H1 (cell line): ENCODE data around the gene MMS19. TPM values are rescaled to one million over a fixed set of nuclear protein-coding genes. Genes with fewer than 3 reads are reported as not detected.

Experiments
- polyA plus RNA-seq, 7 experiments: library from polyadenylated mRNA; depleted of rRNA in 3 of 7; stranded (reverse) in 5 of 7; unstranded in 2 of 7; fragments of >200 nt in 5 of 7; fragments of 200-250 nt in 2 of 7; gene quantifications; 1 replicate in 5 of 7; 2 replicates in 1 of 7; 4 replicates in 1 of 7; pipeline versions ENCODE4 v1.2.1 to v1.2.3, GENCODE V29; 2011 to 2013; ENCODE audit warnings: missing spikeins in 2 of 7, mixed read lengths in 2 of 7
- small RNA-seq: library from polyadenylated mRNA; stranded (forward); fragments of <200 nt; extraction: miRNeasy Mini kit (QIAGEN cat#:217004); gene quantifications from one replicate; pipeline ENCODE3, GENCODE V24; 2013; ENCODE audit not compliant: insufficient read depth
- total RNA-seq: library from RNA; stranded (reverse); fragmentation: NEBNext Ultra II Directional; extraction: Animal tissue kit (Norgen Biotek cat#: 25700); gene quantifications from 2 replicates; pipeline ENCODE4 v1.2.1, GENCODE V29; 2021

MMS19 gene
- total and polyA plus RNA-seq, 2 of the 8 experiments (the other 6 are each of a cell fraction or from before 2014, with no cell fraction given) = 130 to 221 TPM

Small RNAs within 50 kb of the gene (small RNA-seq; reads per million reads assigned to genes)
- gene RF00019 = not detected

Other genes with a start within 250 kb of the MMS19 start
- 32.1 and 33.4 TPM in 2 replicates for gene ARHGAP19, start 205.8 kb downstream of the MMS19 start, total RNA-seq
- gene ARHGAP19, start 205.8 kb downstream of the MMS19 start, polyA plus RNA-seq (2011; rRNA removed) = 9.5 and 13.3 TPM in 2 replicates
- 4.8 and 5.2 TPM in 2 replicates for gene FRAT1, start 179.2 kb downstream of the MMS19 start, total RNA-seq
- gene FRAT1, start 179.2 kb downstream of the MMS19 start, polyA plus RNA-seq (2011; rRNA removed) = 1.9 and 3.4 TPM in 2 replicates
- 83.0 and 87.7 TPM in 2 replicates for gene FRAT2, start 163.7 kb downstream of the MMS19 start, total RNA-seq
- gene FRAT2, start 163.7 kb downstream of the MMS19 start, polyA plus RNA-seq (2011; rRNA removed) = 47.4 and 58.4 TPM in 2 replicates
- gene RRP12, start 97.1 kb downstream of the MMS19 start, total RNA-seq = 65.8 and 71.9 TPM in 2 replicates
- 21.0 and 33.1 TPM in 2 replicates for gene RRP12, start 97.1 kb downstream of the MMS19 start, polyA plus RNA-seq (2011; rRNA removed)
- gene PGAM1, start 72.2 kb downstream of the MMS19 start, total RNA-seq = 799 and 819 TPM in 2 replicates
- gene PGAM1, start 72.2 kb downstream of the MMS19 start, polyA plus RNA-seq (2011; rRNA removed) = 791 and 833 TPM in 2 replicates
- gene EXOSC1, start 52.4 kb downstream of the MMS19 start, total RNA-seq = 52.1 and 53.6 TPM in 2 replicates
- gene EXOSC1, start 52.4 kb downstream of the MMS19 start, polyA plus RNA-seq (2011; rRNA removed) = 58.6 and 68.1 TPM in 2 replicates
- 45.9 and 50.4 TPM in 2 replicates for gene ZDHHC16, start 52.2 kb downstream of the MMS19 start, total RNA-seq
- gene ZDHHC16, start 52.2 kb downstream of the MMS19 start, polyA plus RNA-seq (2011; rRNA removed) = 108 and 127 TPM in 2 replicates
- 22.3 and 23.1 TPM in 2 replicates for gene UBTD1, start 502 bp upstream of the MMS19 start, total RNA-seq
- 36.2 and 48.8 TPM in 2 replicates for gene UBTD1, start 502 bp upstream of the MMS19 start, polyA plus RNA-seq (2011; rRNA removed)
- not detected in 2 replicates for gene ANKRD2, start 74.4 kb upstream of the MMS19 start, total RNA-seq
- not detected in 2 replicates for gene ANKRD2, start 74.4 kb upstream of the MMS19 start, polyA plus RNA-seq (2011; rRNA removed)
- gene HOGA1, start 86.0 kb upstream of the MMS19 start, total RNA-seq = 0.28 and 0.29 TPM in 2 replicates
- gene HOGA1, start 86.0 kb upstream of the MMS19 start, polyA plus RNA-seq (2011; rRNA removed) = 0.57 and 1.00 TPM in 2 replicates
- not detected in 2 replicates for gene C10orf62, start 91.3 kb upstream of the MMS19 start, total RNA-seq
- gene C10orf62, start 91.3 kb upstream of the MMS19 start, polyA plus RNA-seq (2011; rRNA removed) = 0.05 TPM in 1 of 2 replicates, not detected in the other
- gene MORN4, start 135.1 kb upstream of the MMS19 start, total RNA-seq = 10.6 and 13.6 TPM in 2 replicates
- 20.2 and 22.0 TPM in 2 replicates for gene MORN4, start 135.1 kb upstream of the MMS19 start, polyA plus RNA-seq (2011; rRNA removed)
- 21.9 and 22.9 TPM in 2 replicates for gene PI4K2A, start 142.2 kb upstream of the MMS19 start, total RNA-seq
- 20.7 and 21.9 TPM in 2 replicates for gene PI4K2A, start 142.2 kb upstream of the MMS19 start, polyA plus RNA-seq (2011; rRNA removed)
- 7.8 and 9.0 TPM in 2 replicates for gene AVPI1, start 188.8 kb upstream of the MMS19 start, total RNA-seq
- gene AVPI1, start 188.8 kb upstream of the MMS19 start, polyA plus RNA-seq (2011; rRNA removed) = 13.5 and 14.5 TPM in 2 replicates
- gene MARVELD1, start 215.3 kb upstream of the MMS19 start, total RNA-seq = 33.1 and 37.3 TPM in 2 replicates
- gene MARVELD1, start 215.3 kb upstream of the MMS19 start, polyA plus RNA-seq (2011; rRNA removed) = 28.1 and 38.0 TPM in 2 replicates
- gene ZFYVE27, start 238.7 kb upstream of the MMS19 start, total RNA-seq = 19.8 and 22.7 TPM in 2 replicates
- gene ZFYVE27, start 238.7 kb upstream of the MMS19 start, polyA plus RNA-seq (2011; rRNA removed) = 16.6 and 20.9 TPM in 2 replicates